ACC112 (cell line): ENCODE results near the gene ITLN1.

Experiments used
- H2AFZ ChIP-seq: fragments of 200-600 bp; sonication (generic); one replicate; pipeline ENCODE4 v1.6.0; 2017; ENCODE audit warnings: antibody characterized with exemption, low read length; ENCODE audit not compliant: unreplicated experiment
- H3K27ac ChIP-seq: fragments of 200-600 bp; sonication (generic); 2 replicates; pipeline ENCODE4 v1.5.1; 2014; ENCODE audit warnings: low read depth, mild to moderate bottlenecking, antibody characterized with exemption, low read length, moderate library complexity
- H3K27me3 ChIP-seq: fragments of 200-600 bp; sonication (generic); 2 replicates; pipeline ENCODE4 v1.6.1; 2014; ENCODE audit warnings: mild to moderate bottlenecking, antibody characterized with exemption, low read length, moderate library complexity, mixed read lengths; ENCODE audit not compliant: insufficient read depth
- H3K36me3 ChIP-seq: fragments of 200-600 bp; sonication (generic); 2 replicates; pipeline ENCODE4 v1.6.1; 2016; ENCODE audit warnings: mild to moderate bottlenecking, antibody characterized with exemption, low read length, moderate library complexity, mixed read lengths; ENCODE audit not compliant: insufficient read depth
- H3K4me1 ChIP-seq: fragments of 200-600 bp; sonication (generic); one replicate; pipeline ENCODE4 v1.6.1; 2016; ENCODE audit warnings: low read length, mixed read lengths; ENCODE audit not compliant: insufficient read depth, unreplicated experiment, control insufficient read depth
- H3K4me3 ChIP-seq: fragments of 200-600 bp; sonication (generic); 2 replicates; pipeline ENCODE4 v1.5.1; 2014; ENCODE audit warnings: mild to moderate bottlenecking, low read depth, low read length
- H3K79me2 ChIP-seq: fragments of 200-600 bp; sonication (generic); one replicate; pipeline ENCODE4 v1.6.0; 2016; ENCODE audit warnings: low read length; ENCODE audit not compliant: control insufficient read depth, unreplicated experiment, insufficient read depth

ITLN1 gene

DNA sequence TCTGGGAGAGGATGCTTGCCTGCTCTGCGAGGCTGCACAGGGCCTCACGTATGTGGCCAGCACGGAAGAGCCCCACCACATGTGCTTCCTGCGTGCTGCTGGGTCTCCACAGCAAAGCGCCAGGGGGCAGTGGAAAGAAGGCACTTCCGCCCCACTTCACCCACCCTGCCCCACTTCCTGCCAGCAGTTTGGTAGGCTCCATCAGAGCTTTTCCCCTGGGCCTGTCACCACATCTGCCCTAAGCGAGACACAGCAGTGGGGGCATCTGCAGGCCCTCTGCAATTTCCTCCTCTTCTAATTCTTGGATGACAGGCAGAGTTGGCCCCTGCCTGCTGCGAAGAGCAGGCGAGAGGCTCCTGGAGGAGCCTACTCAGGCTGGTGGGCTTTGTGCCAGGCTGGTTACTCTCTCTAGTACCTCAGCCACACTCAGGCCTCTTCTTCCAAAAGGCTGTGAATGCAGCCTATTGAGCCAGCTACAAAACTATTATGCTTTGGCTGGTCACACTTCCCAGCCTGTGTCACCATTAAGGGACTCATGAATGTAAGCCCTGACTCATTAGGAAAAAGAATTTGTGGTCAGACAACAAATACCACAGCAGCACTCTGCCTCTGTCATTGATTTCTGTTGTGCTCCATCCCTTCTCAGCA, 47.3 kb downstream of the ITLN1 start:
- Histone ChIP-seq H3K4me1 (no peaks in the 10 kb centered on the region), H3K27ac (no peak overlapping the region), H3K4me3 (no peak overlapping the region), H3K79me2 (no peaks in the 10 kb centered on the region), H3K27me3 (peaks cover 23% of the 10 kb centered on the region; the same call in 1 of the 2 replicates), H2AFZ (no peak overlapping the region), H3K36me3 (no peaks in the 10 kb centered on the region)

DNA sequence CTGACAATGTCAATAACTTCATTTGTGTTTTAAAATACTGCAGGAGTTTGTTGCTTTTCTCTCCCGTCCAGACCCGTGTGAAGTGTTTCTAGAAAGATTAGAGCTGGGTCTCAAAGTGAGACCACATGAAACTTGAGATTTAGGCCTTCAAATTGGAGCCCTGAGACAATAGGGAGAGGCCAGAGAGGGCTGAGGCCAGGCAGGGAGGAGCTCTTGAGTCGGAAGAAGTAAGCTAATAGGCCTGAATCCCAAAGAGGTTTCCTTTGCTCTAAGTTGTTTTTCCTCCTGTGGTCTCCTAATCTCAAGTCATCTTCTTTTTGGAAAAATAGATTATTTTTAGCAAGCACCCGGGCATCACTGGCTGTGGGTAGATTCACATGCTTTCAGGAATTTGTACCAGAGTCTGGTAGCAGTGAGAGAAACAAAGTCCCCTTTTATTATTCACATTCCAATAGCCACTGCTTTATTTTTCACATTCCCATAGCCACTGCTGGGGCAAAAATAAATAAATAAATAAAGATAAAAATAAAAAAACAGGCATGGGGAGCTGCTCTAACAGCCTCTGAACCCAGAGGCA, 47.9 kb downstream of the ITLN1 start:
- Histone ChIP-seq H2AFZ (no peak overlapping the region), H3K27ac (no peak overlapping the region), H3K79me2 (no peaks in the 10 kb centered on the region), H3K4me1 (no peaks in the 10 kb centered on the region), H3K36me3 (no peaks in the 10 kb centered on the region), H3K4me3 (no peak overlapping the region), H3K27me3 (peaks cover 26% of the 10 kb centered on the region; the same call in 1 of the 2 replicates)

DNA sequence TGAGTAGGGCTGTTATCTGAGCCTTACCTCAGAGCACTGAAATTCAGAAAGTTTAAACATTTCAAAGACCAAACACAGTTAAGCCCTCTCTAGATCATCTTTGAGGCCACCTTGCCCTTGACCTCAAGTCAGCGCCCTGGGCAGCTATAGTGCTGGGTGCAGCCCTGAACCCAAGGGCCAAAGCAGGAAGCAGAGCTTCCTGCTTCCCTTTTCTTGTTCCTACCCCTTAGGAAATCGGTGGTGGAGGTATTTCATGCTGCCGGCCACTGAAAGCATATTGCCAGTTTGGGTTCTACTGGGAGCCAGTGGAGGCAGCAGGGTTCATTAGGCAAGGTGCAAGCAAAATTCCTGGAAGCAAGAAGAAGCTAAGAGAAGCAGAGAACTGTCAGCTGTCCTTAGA, 48.4 kb downstream of the ITLN1 start:
- Histone ChIP-seq H3K4me3 (no peak overlapping the region), H3K4me1 (no peaks in the 10 kb centered on the region), H3K36me3 (no peaks in the 10 kb centered on the region), H3K27ac (no peak overlapping the region), H3K27me3 (peaks cover 28% of the 10 kb centered on the region; the same call in 1 of the 2 replicates), H2AFZ (no peak overlapping the region), H3K79me2 (no peaks in the 10 kb centered on the region)

DNA sequence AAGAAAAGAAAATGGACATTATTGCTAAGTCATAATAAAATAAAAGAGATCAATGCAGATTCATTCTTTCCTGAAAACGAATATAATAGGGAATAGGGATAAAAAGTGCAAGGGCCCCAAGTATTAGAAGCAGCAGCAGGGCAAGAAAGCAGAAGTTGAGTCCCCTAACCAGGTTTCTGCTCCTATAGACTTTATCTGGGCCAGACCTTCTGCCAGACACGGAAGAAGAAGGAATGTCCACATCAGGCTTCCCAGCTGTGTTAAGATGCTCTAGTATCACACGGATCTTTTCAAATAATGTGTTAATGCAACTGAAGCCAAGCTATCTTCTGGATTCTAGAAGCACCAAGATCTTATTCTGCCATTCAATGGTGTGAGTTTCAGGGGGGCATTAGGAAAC, 49.2 kb downstream of the ITLN1 start:
- no peak overlapping the region for H3K27ac ChIP-seq
- H2AFZ ChIP-seq: no peak overlapping the region
- H3K27me3 ChIP-seq: peaks cover 21% of the 10 kb centered on the region; the same call in 1 of the 2 replicates
- H3K79me2 ChIP-seq: no peaks in the 10 kb centered on the region
- no peaks in the 10 kb centered on the region for H3K36me3 ChIP-seq
- no peak overlapping the region for H3K4me3 ChIP-seq
- no peaks in the 10 kb centered on the region for H3K4me1 ChIP-seq

DNA sequence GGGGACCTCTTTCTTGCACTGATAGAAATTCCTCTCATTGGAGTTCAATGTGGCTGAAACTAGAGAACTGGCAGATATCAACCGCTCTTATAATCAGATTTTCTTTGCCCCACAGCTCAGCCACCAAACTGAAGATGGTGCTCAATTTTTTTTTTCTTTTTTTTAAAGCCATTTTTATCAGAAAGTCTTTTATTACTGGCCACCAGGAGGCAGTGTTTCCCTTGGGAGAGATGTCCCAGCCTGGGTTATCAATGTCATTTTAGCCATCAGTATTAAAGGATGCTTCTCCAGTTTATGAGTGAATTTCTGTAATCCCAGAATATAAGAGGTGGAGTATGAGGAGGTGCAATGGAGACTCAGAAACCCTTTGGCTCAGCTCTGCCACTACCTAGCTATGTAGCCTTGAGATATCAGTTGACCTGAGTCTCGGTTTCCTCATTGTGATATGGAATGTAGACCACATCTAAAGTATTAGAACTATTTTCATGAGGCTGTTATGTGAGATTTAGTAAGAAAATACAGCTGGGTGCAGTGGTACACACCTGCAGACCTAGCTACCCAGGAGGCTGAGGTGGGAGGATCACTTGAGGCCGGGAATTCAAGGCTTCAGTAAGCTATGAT, 49.9 kb downstream of the ITLN1 start:
- no peak overlapping the region for H3K4me3 ChIP-seq
- no peaks in the 10 kb centered on the region for H3K36me3 ChIP-seq
- no peak overlapping the region for H2AFZ ChIP-seq
- H3K27me3 ChIP-seq: peaks cover 21% of the 10 kb centered on the region; the same call in 1 of the 2 replicates
- no peaks in the 10 kb centered on the region for H3K4me1 ChIP-seq
- no peak overlapping the region for H3K27ac ChIP-seq
- H3K79me2 ChIP-seq: no peaks in the 10 kb centered on the region

DNA sequence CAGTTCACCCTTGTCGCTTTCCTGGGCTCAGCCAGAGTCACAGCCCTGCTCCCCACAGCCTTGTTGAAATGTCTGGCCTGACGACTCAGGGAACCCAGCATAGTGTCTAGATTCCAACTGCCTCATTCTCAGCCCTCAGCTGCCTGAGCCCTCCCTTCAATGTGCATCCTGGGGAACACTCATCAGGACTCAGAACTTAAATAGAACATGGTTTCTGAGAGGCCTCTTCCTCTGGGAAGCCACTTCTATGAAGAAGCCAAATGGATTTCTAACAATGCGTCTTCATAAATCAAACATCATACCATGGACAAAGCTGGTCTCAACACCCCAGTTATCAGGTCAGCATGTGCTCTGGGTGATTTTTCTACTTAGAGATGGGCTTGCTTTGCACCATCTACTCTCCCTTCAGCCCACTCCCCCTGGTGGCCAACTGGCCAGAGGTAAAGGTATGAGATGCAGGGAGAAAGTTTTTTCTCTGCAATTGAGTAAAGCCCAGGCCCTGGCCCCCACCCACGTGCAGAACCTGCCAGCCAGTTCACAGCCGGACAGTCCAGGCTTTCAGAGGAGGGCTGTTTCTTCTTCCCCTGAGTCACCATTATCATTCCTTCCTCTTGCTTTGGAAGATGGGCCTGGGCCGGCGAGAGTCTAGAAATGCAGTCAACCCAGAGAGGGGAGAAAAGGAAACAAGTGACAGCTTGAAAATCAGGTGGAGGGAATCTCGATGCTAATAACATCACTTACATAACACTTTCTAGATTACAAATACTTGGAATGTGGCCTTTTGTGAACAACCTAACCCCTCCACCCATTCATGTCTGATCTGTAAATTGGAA, 54.4 kb downstream of the ITLN1 start:
- H3K36me3 ChIP-seq: no peaks in the 10 kb centered on the region
- no peak overlapping the region for H3K4me3 ChIP-seq
- no peaks in the 10 kb centered on the region for H3K79me2 ChIP-seq
- no peak overlapping the region for H3K27ac ChIP-seq
- H3K4me1 ChIP-seq: no peaks in the 10 kb centered on the region
- H3K27me3 ChIP-seq: peaks cover 16% of the 10 kb centered on the region; the same call in 1 of the 2 replicates
- H2AFZ ChIP-seq: no peak overlapping the region

DNA sequence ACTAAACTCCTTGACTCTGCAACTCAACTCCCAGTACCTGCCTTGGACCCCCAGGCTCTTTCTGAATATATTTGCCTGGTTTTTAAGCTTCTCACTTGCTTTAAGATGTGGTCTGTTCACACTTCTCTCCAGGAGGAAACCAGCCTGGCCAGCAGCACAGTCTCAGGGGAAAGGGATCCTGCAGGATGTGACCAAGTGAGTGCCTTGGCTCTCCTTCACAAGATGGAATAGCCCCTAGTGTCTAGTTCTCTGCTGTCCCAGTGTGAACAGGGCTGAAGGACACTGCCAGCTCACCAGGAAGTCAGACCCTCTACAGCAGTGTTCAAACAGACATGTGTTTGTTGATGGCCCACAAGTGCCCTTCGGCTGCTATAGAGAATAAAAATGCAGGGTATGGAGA, 55.2 kb downstream of the ITLN1 start:
- no peak overlapping the region for H3K4me3 ChIP-seq
- no peaks in the 10 kb centered on the region for H3K4me1 ChIP-seq
- no peak overlapping the region for H2AFZ ChIP-seq
- no peaks in the 10 kb centered on the region for H3K79me2 ChIP-seq
- peaks cover 12% of the 10 kb centered on the region; the same call in 1 of the 2 replicates for H3K27me3 ChIP-seq
- H3K27ac ChIP-seq: no peak overlapping the region
- no peaks in the 10 kb centered on the region for H3K36me3 ChIP-seq

DNA sequence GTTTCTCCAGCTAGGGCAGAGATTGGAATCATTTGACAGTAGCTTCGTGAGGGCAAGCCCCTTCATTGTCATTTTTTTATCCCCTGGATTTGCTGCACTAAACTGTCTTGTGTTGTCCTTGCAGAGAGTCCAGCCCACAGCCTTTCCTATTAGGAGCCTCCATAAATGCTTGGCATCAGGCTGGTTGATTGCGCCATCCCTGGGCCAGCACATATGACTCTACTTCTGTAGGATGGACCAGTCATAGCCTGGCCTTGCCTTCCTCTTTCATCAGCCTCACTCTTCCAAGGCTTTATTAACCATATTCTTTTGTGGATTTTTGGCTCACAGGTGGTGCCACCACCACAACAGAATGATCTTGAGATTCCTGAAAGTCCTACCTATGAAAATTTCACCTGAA, 57.6 kb downstream of the ITLN1 start:
- Histone ChIP-seq H3K27ac (no peak overlapping the region), H3K36me3 (no peaks in the 10 kb centered on the region), H3K79me2 (no peaks in the 10 kb centered on the region), H3K4me1 (no peaks in the 10 kb centered on the region), H3K4me3 (no peak overlapping the region), H3K27me3 (peaks cover 12% of the 10 kb centered on the region; the same call in 1 of the 2 replicates), H2AFZ (no peak overlapping the region)

DNA sequence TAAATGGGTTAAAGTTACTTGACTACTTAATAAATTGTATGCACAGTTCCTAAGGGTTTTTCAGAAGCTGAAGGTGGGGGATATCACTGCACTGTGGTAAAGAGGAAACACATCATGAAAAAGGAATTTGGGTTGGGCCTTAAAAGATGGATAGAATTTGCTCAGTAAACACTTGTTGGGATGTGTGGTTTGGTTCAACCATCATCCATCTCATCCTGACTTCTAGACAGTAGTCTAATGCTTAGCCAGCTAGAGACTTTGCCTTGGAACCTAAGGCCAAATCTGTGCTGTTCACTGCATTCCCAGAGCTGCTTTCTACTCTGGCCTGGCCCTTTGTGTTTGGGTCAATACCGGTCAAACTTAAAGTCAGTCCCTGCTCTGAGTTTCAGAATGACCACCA, 58.4 kb downstream of the ITLN1 start:
- Histone ChIP-seq H3K4me1 (no peaks in the 10 kb centered on the region), H3K27me3 (peaks cover 7% of the 10 kb centered on the region; the same call in 1 of the 2 replicates), H2AFZ (no peak overlapping the region), H3K36me3 (no peaks in the 10 kb centered on the region), H3K79me2 (no peaks in the 10 kb centered on the region), H3K4me3 (no peak overlapping the region), H3K27ac (no peak overlapping the region)
